AG10803 (cell line): ENCODE data around the gene TRIM23.

Source experiments
- DNase-seq: peaks from one replicate; pipeline ENCODE4 v3.0.0; 2010; ENCODE audit warnings: low read depth
- H3K4me3 ChIP-seq: 2 replicates; pipeline ENCODE4 v1.5.1; 2011; ENCODE audit warnings: mild to moderate bottlenecking, low read length, control low read depth
- TF ChIP-seq, protein P1 (sequence below): conservative IDR thresholded peaks from 2 replicates; pipeline ENCODE4 v1.5.1; 2011; ENCODE audit warnings: mild to moderate bottlenecking, low read length, control low read depth, inconsistent platforms

Gene TRIM23

DNA sequence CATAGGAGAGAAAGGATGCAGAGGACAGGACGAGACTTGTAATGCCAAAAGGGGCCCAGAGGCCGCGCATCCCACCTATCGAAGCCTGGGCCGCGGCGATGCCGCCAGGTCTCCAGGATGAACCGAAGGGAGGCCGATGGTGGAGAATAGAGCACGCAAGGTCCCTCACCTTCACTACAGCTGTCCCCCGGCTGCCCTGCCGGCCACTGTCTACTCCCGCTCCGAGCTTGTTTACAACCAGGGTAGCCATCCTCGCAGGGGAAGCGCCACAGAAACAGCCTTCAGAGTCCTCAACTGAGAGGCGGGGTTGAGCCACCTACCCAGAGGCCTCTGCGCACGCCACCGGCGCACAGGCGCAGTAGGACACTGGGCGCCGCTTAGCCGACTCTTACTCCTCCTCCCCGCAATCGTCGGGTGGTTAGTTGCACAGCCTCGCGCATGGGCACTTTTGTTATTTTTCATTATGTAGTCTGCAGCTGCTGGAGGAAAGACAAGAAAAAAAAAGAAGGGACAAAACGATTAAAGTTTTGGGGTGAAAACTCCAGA is at the start of gene TRIM23:
Gene TRIM23 (minus strand): TSS at position 309 of the 546 bp plus-strand sequence. CDS start 59 bp downstream, at position 250.
- DNase-seq = peak; percentile 92
- peak within 1 kb of the TSS; percentile 97 for H3K4me3 ChIP-seq
- TF ChIP-seq, protein P1, sequence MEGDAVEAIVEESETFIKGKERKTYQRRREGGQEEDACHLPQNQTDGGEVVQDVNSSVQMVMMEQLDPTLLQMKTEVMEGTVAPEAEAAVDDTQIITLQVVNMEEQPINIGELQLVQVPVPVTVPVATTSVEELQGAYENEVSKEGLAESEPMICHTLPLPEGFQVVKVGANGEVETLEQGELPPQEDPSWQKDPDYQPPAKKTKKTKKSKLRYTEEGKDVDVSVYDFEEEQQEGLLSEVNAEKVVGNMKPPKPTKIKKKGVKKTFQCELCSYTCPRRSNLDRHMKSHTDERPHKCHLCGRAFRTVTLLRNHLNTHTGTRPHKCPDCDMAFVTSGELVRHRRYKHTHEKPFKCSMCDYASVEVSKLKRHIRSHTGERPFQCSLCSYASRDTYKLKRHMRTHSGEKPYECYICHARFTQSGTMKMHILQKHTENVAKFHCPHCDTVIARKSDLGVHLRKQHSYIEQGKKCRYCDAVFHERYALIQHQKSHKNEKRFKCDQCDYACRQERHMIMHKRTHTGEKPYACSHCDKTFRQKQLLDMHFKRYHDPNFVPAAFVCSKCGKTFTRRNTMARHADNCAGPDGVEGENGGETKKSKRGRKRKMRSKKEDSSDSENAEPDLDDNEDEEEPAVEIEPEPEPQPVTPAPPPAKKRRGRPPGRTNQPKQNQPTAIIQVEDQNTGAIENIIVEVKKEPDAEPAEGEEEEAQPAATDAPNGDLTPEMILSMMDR = peak; percentile 14; the same call in 1 of the 2 replicates

DNA sequence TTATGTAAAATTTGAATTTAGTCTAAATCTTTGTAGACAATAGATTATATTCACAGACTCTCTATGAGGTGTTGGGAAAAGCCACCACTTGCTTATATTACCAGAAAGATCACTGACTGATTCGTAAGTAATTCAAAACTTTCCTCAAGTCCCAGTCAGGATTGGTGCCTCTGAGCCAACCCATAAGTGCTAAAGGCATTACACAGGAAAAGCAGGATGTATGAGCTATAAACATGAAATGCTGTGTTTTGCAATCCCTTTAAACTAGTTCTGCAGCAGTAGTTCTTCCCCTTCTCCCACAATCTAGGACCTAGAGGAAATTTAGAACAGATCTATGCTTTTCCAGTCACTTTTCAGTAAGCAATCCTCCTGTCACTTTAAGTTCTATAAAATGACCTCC is 48.7 kb upstream of the TRIM23 start:
- TF ChIP-seq, protein P1 = no peak
- peak; percentile 74 for DNase-seq
- H3K4me3 ChIP-seq = no peak overlapping the region

DNA sequence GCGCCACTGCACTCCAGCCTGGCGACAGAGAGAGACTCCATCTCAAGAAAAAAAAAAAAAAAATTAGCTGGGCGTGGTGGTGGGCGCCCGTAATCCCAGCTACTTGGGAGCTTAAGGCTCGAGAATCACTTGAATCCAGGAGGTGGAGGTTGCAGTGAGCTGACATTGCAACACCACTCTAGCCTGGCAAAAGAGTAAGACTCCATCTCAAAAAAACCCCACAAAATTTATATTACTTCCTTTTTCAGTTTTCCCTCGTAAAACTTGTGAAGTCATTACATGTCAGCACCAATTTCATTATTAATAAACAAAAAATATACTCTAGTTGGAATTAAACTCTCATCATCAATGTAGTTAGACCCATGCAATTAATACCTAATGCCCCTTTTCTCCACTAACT is 44.6 kb upstream of the TRIM23 start:
- DNase-seq = no peak
- no peak overlapping the region for H3K4me3 ChIP-seq
- TF ChIP-seq, protein P1 = no peak

DNA sequence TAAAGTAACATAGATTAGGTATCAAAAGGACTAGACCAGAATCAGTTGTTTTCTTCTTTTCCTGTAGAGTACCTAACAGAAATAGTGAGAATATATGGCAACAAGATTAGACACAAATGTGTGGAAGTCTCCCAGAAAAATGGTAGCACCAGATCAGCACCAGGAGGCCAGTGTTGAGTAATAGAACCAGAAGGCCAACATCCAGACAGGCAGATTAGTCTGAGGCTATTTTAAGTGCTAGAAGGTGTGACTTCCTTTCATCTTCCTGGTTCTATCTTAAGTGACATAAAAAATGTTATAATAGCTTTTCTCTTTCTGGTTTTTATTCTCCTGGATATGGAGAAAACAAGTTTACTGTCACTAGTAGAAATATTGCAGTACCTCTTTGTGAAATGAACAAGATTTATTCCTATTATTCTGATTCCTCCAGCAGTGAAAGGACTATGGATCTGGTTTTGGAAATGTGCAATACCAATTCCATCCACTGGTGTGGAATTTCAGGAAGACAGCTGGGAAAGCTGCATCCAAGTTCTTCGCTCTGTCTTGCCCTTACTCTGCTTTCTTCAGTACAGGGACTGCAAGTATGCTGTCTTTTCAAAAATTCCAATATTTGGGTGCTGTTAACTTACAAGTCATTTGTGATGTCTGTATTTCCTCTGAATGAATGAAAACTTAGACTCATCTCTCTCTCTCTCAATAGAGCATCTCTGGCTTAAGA is 39.8 kb upstream of the TRIM23 start:
- peak; percentile 22 for DNase-seq
- TF ChIP-seq, protein P1 = peak; percentile 51
- no peak overlapping the region for H3K4me3 ChIP-seq

DNA sequence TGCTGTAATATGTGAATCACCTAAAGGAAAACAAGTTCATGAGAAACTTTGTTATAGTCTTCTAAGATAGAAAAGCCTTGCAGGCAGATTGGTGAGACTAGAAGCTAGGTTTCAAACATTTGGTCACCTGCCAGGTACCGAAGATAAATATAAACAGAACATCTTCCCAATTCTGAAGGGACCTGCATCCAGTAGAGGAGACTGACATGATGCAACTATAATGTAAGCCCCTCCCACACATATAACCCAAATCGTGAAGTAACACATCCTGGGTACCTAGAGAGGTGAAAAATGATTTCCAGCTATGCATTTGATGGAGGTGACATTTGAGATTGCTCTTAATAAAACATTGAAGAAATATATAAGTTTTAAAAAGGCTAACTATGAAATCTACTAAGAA is 30.6 kb upstream of the TRIM23 start:
- DNase-seq = no peak
- TF ChIP-seq, protein P1 = no peak
- H3K4me3 ChIP-seq = no peak overlapping the region

DNA sequence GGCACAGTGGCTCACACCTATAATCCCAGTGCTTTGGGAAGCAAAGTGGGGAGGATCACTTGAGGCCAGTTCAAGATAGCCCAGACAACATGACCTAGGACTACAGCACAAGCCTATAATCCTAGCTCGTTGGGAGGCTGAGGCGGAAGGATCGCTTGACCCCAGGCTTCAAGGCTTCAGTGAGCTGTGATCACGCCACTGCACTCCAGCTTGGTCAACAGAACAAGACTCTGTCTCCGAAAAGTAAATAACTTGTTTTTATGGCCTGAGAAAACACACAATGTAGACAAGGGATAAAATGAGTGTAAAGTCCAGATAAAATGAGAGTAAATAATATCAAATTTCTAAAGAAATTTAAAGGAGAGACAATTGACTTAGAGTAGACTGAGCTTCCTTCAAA is 27.0 kb upstream of the TRIM23 start:
- TF ChIP-seq, protein P1 = no peak
- no peak overlapping the region for H3K4me3 ChIP-seq

DNA sequence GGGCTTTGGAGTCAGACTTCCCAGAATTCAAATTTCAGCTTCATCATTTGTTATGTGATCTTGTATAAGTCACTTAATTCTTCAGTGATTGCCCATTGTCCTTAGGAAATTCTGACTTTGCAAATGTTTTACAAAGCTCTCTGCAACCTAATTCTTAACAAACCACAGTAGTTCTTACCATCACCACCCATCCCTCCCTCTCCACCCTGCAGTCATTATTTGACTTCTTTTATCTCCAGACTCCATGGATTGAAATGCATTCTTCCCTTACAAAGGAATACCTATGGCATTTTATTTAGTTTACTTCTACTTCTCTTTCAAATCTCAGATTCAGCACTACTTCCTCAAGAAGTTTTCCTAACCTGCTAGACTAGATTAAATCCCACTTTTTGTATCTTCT is 23.8 kb upstream of the TRIM23 start:
- DNase-seq = no peak
- TF ChIP-seq, protein P1 = no peak
- no peak overlapping the region for H3K4me3 ChIP-seq

More for the DNA sequence above, 27.0 kb upstream of the TRIM23 start:
- no peak for DNase-seq
